ENCODE results near the gene CNNM4.

DNA sequence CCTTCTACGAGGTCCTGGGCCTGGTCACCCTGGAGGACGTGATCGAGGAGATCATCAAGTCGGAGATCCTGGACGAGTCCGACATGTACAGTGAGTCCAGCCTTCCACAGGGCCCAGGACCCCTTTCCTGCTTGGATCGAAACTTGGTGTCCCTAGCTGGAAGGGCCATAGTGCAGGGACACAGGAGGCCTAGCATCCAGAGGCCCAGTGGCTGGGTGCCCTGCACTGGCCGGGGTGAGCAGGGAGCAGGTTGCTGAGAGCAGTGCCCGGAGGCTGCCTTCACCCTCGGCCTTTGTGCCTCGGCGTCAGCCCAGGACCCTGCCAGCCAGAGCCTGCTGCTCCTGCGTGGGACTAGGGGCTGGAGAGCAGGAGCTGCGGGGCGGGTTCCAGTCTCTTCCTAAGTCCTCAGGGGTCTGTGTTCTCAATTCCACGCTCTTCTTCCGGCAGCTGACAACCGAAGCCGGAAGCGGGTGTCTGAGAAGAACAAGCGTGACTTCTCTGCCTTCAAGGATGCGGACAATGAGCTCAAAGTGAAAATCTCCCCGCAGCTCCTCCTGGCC lies 36.4 kb downstream of the CNNM4 start:
- TF ChIP-seq, protein P1, sequence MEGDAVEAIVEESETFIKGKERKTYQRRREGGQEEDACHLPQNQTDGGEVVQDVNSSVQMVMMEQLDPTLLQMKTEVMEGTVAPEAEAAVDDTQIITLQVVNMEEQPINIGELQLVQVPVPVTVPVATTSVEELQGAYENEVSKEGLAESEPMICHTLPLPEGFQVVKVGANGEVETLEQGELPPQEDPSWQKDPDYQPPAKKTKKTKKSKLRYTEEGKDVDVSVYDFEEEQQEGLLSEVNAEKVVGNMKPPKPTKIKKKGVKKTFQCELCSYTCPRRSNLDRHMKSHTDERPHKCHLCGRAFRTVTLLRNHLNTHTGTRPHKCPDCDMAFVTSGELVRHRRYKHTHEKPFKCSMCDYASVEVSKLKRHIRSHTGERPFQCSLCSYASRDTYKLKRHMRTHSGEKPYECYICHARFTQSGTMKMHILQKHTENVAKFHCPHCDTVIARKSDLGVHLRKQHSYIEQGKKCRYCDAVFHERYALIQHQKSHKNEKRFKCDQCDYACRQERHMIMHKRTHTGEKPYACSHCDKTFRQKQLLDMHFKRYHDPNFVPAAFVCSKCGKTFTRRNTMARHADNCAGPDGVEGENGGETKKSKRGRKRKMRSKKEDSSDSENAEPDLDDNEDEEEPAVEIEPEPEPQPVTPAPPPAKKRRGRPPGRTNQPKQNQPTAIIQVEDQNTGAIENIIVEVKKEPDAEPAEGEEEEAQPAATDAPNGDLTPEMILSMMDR (IDR thresholded peaks at IDR 0.05; ENCODE audit: low read depth, low read length), result no peak
- no peak for TF ChIP-seq EZH2phosphoT487 (IDR thresholded peaks at IDR 0.05; ENCODE audit: low read depth)

All from OCI-LY3 (cell line).